H9 (cell line): Measurements from ENCODE around the gene KCNA3. TPM values are rescaled to one million over a fixed set of nuclear protein-coding genes. Genes with fewer than 3 reads are reported as not detected.

ENCODE experiments used
- DNase-seq: peaks from one replicate; pipeline ENCODE4 v3.0.0-alpha.2; 2017
- H2AFZ ChIP-seq: one replicate; pipeline ENCODE4 v1.6.1; 2013; ENCODE audit warnings: mild to moderate bottlenecking, low read length, control low read depth, moderate library complexity
- H2AK5ac ChIP-seq: 2 replicates; pipeline ENCODE4 v1.6.1; 2013; ENCODE audit warnings: low read length, control low read depth, mixed read lengths; ENCODE audit not compliant: insufficient read length
- H2BK120ac ChIP-seq: one replicate; pipeline ENCODE4 v1.6.1; 2013; ENCODE audit warnings: low read depth, mild to moderate bottlenecking, low read length, control low read depth, inconsistent platforms; ENCODE audit not compliant: poor library complexity, severe bottlenecking
- H2BK12ac ChIP-seq: 2 replicates; pipeline ENCODE4 v1.6.1; 2013; ENCODE audit warnings: low read length, control low read depth, mixed read lengths, low read depth; ENCODE audit not compliant: insufficient read length
- H2BK15ac ChIP-seq: 2 replicates; pipeline ENCODE4 v1.6.1; 2013; ENCODE audit warnings: low read depth, low read length, control low read depth
- H2BK20ac ChIP-seq: one replicate; pipeline ENCODE4 v1.6.1; 2013; ENCODE audit warnings: low read depth, mild to moderate bottlenecking, low read length, control low read depth, inconsistent platforms; ENCODE audit not compliant: poor library complexity, severe bottlenecking
- H2BK5ac ChIP-seq: 2 replicates; pipeline ENCODE4 v1.6.1; 2013; ENCODE audit warnings: low read length, control low read depth, mixed read lengths; ENCODE audit not compliant: insufficient read length
- H3K14ac ChIP-seq: 2 replicates; pipeline ENCODE4 v1.6.1; 2013; ENCODE audit warnings: low read length, control low read depth; ENCODE audit not compliant: insufficient read depth
- H3K18ac ChIP-seq: 2 replicates; pipeline ENCODE4 v1.6.1; 2013; ENCODE audit warnings: low read depth, mild to moderate bottlenecking, mixed read lengths, low read length, control low read depth; ENCODE audit not compliant: insufficient read length
- H3K23ac ChIP-seq: 2 replicates; pipeline ENCODE4 v1.6.1; 2013; ENCODE audit warnings: low read length, control low read depth, mixed read lengths, low read depth; ENCODE audit not compliant: insufficient read length
- H3K23me2 ChIP-seq: 2 replicates; pipeline ENCODE4 v1.6.1; 2013; ENCODE audit warnings: low read depth, mild to moderate bottlenecking, mixed read lengths, low read length, control low read depth; ENCODE audit not compliant: insufficient read length, poor library complexity, severe bottlenecking
- H3K27ac ChIP-seq: 2 replicates; pipeline ENCODE4 v1.5.1; 2013; ENCODE audit warnings: low read length, control low read depth, mixed read lengths, low read depth; ENCODE audit not compliant: insufficient read length
- H3K27me3 ChIP-seq: 2 replicates; pipeline ENCODE4 v1.6.1; 2013; ENCODE audit warnings: low read length, control low read depth, inconsistent platforms; ENCODE audit not compliant: insufficient read depth
- H3K4ac ChIP-seq: 2 replicates; pipeline ENCODE4 v1.6.1; 2013; ENCODE audit warnings: low read depth, mild to moderate bottlenecking, control low read depth, inconsistent platforms, low read length, moderate library complexity
- H3K4me1 ChIP-seq: 2 replicates; pipeline ENCODE4 v1.6.1; 2013; ENCODE audit warnings: low read length, control low read depth, inconsistent platforms; ENCODE audit not compliant: insufficient read depth
- H3K4me2 ChIP-seq: 2 replicates; pipeline ENCODE4 v1.6.1; 2013; ENCODE audit warnings: low read length, control low read depth, mixed read lengths; ENCODE audit not compliant: insufficient read length, insufficient read depth
- H3K56ac ChIP-seq: 2 replicates; pipeline ENCODE4 v1.6.1; 2013; ENCODE audit warnings: low read depth, mild to moderate bottlenecking, mixed read lengths, low read length, control low read depth; ENCODE audit not compliant: insufficient read length
- H3K79me1 ChIP-seq: 2 replicates; pipeline ENCODE4 v1.6.1; 2013; ENCODE audit warnings: low read depth, mild to moderate bottlenecking, moderate library complexity, low read length, control low read depth, inconsistent platforms; ENCODE audit not compliant: insufficient read depth, poor library complexity, severe bottlenecking
- H3K79me2 ChIP-seq: 2 replicates; pipeline ENCODE4 v1.6.1; 2013; ENCODE audit warnings: low read length, control low read depth, inconsistent platforms; ENCODE audit not compliant: insufficient read depth
- H3K9ac ChIP-seq: 2 replicates; pipeline ENCODE4 v1.6.1; 2013; ENCODE audit warnings: low read length, control low read depth, mixed read lengths; ENCODE audit not compliant: insufficient read length; ENCODE audit errors: extremely low read depth
- H3K9me3 ChIP-seq: one replicate; pipeline ENCODE4 v1.6.1; 2013; ENCODE audit warnings: low read depth, low read length, inconsistent platforms; ENCODE audit not compliant: control insufficient read depth
- H3T11ph ChIP-seq: one replicate; pipeline ENCODE4 v1.6.1; 2013; ENCODE audit warnings: mild to moderate bottlenecking, low read length, control low read depth, inconsistent platforms
- H4K20me1 ChIP-seq: one replicate; pipeline ENCODE4 v1.6.1; 2013; ENCODE audit not compliant: control insufficient read depth, insufficient read length, insufficient read depth
- H4K5ac ChIP-seq: 2 replicates; pipeline ENCODE4 v1.6.1; 2013; ENCODE audit warnings: low read depth, mild to moderate bottlenecking, mixed read lengths, low read length, control low read depth; ENCODE audit not compliant: insufficient read length
- H4K8ac ChIP-seq: replicated peaks from 2 replicates; pipeline ENCODE4 v1.6.1; 2013; ENCODE audit warnings: low read length, control low read depth, mixed read lengths, low read depth; ENCODE audit not compliant: insufficient read length
- H4K91ac ChIP-seq: 2 replicates; pipeline ENCODE4 v1.6.1; 2013; ENCODE audit warnings: low read depth, mild to moderate bottlenecking, moderate library complexity, mixed read lengths, low read length, control low read depth; ENCODE audit not compliant: insufficient read length
- H3K27ac Mint-ChIP-seq, 3 experiments: 2 replicates in 2 of 3; 3 replicates in 1 of 3; pipeline ENCODE4 v1.8.0; 2020 to 2021; ENCODE audit warnings: mixed read lengths in 3 of 3, mild to moderate bottlenecking in 1 of 3, moderate library complexity in 1 of 3
- H3K27me3 Mint-ChIP-seq: 2 replicates; pipeline ENCODE4 v1.8.0; 2021; ENCODE audit warnings: low read depth, mild to moderate bottlenecking, moderate library complexity, mixed read lengths
- H3K36me3 Mint-ChIP-seq, 3 experiments: 2 replicates in 2 of 3; 3 replicates in 1 of 3; pipeline ENCODE4 v1.8.0; 2020 to 2021; ENCODE audit warnings: low read depth in 3 of 3, mixed read lengths in 3 of 3; ENCODE audit not compliant: insufficient read depth in 1 of 3
- H3K4me1 Mint-ChIP-seq, 2 experiments: 2 replicates each; pipeline ENCODE4 v1.8.0; 2020; ENCODE audit warnings: mixed read lengths in 2 of 2
- H3K4me3 Mint-ChIP-seq, 2 experiments: 2 replicates in 1 of 2; 3 replicates in 1 of 2; pipeline ENCODE4 v1.8.0; 2020 to 2021; ENCODE audit warnings: mild to moderate bottlenecking in 2 of 2, mixed read lengths in 2 of 2, moderate library complexity in 1 of 2
- H3K9me3 Mint-ChIP-seq, 2 experiments: 2 replicates in 1 of 2; 3 replicates in 1 of 2; pipeline ENCODE4 v1.8.0; 2020; ENCODE audit warnings: mild to moderate bottlenecking in 2 of 2, mixed read lengths in 2 of 2, moderate library complexity in 1 of 2
- CTCF ChIP-seq: fragments of 200-600 bp; sonication (generic); conservative IDR thresholded peaks from 3 replicates; pipeline ENCODE4 v1.8.0; 2021; ENCODE audit warnings: antibody characterized with exemption, mild to moderate bottlenecking
- WGBS: extraction: QIAGEN DNeasy Blood & Tissue Kit; methylation state at CpG from one replicate; pipeline ENCODE4 v1.1.7; 2013; ENCODE audit warnings: missing lambda C conversion rate, low lambda C conversion rate, mixed read lengths; ENCODE audit not compliant: insufficient read length; ENCODE audit errors: extremely low coverage; 5-methylcytosine and 5-hydroxymethylcytosine counted together
- total RNA-seq: library from RNA; stranded (reverse); gene quantifications from 2 replicates; pipeline ENCODE4 v1.2.1, GENCODE V29; 2021

Gene KCNA3
- total RNA-seq, 1 experiment from 2014 or later, result 0.92 TPM

- Mint-ChIP-seq H3K4me1 (no peaks in the 10 kb centered on the region), H3K27me3 (peaks cover 13% of the 10 kb centered on the region), H3K36me3 (no peaks in the 10 kb centered on the region), H3K9me3 (no peaks in the 10 kb centered on the region), H3K4me3 (no peak overlapping the region), H3K27ac (no peak overlapping the region)
- H2BK15ac ChIP-seq, result no peak overlapping the region
- H3K79me2 ChIP-seq, result no peaks in the 10 kb centered on the region
- no peaks in the 10 kb centered on the region for H3K4me1 ChIP-seq
- H3K79me1 ChIP-seq, result no peaks in the 10 kb centered on the region
- no peak overlapping the region for H4K91ac ChIP-seq
- no peak overlapping the region for H2BK12ac ChIP-seq
- H2AK5ac ChIP-seq, result no peak overlapping the region
- no peaks in the 10 kb centered on the region for H4K20me1 ChIP-seq
- no peaks in the 10 kb centered on the region for H3K23me2 ChIP-seq
- H2BK20ac ChIP-seq, result no peak overlapping the region
- WGBS, result no CpG with 5 or more reads among the region's 2 CpGs
- no peak overlapping the region for H3K27ac ChIP-seq
- no peak for DNase-seq
- TF ChIP-seq CTCF, result no peak
- no peak overlapping the region for H2BK5ac ChIP-seq
- H3K27me3 ChIP-seq, result no peaks in the 10 kb centered on the region
- H3T11ph ChIP-seq, result no peak overlapping the region
- H2AFZ ChIP-seq, result no peak overlapping the region
- no peak overlapping the region for H3K4me2 ChIP-seq
- H3K18ac ChIP-seq, result no peak overlapping the region
- H3K56ac ChIP-seq, result no peak overlapping the region
- H3K14ac ChIP-seq, result no peak overlapping the region
- H3K4ac ChIP-seq, result no peak overlapping the region
- no peaks in the 10 kb centered on the region for H3K9me3 ChIP-seq
- H4K8ac ChIP-seq, result no peak overlapping the region
- no peak overlapping the region for H3K9ac ChIP-seq
- no peak overlapping the region for H4K5ac ChIP-seq
- no peak overlapping the region for H2BK120ac ChIP-seq
- no peak overlapping the region for H3K23ac ChIP-seq
These were observed 34.9 kb downstream of the KCNA3 start for GRCh38 chr1:110639724-110640386.
